ENCODE data around the gene SCUBE1. TPM values are rescaled to one million over a fixed set of nuclear protein-coding genes. Genes with fewer than 3 reads are reported as not detected.

The SCUBE1 gene
- total RNA-seq, 1 donor from 2014 or later, result not detected

DNA sequence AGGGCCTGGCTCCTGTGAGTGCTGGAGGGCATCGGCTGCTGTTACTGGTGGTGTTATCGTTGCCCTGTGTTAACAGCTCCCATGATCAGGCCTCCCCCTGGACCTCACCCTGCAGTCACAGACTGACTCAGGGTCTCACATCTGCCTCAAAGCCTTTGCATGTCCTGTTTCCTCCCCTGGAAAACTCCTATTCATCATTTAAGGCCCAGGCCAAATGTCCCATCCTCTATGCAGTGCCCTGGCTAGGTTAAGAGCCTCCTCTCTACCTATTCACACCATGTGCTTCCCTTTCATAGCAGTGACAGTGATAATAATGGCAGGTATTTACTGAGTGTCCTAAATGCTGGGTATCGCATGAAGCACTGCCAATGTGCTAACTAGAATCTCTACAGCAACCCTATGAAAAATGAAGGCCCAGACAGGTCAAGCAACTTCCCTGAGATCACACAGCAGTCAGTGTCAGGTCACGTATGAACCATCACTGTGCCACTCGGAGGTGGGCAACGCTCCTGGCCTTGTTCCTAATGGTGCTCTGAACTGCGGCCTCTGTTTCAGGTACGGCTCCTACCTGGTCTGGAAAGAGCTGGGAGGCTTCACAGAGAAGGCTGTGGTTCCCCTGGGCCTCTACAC lies 182.6 kb downstream of the SCUBE1 start:
- intact Hi-C loops (cut with micrococcal nuclease), result no loop called here
- H3K9me3 Mint-ChIP-seq, result no peaks in the 10 kb centered on the region
- H3K27ac Mint-ChIP-seq, result no peak overlapping the region
- no peaks in the 10 kb centered on the region for H3K4me1 Mint-ChIP-seq (ENCODE audit: low read depth)
- peaks cover 3% of the 10 kb centered on the region for H3K36me3 Mint-ChIP-seq (ENCODE audit: low read depth)
- H3K27me3 Mint-ChIP-seq (ENCODE audit: insufficient read depth), result no peaks in the 10 kb centered on the region
- H3K4me3 Mint-ChIP-seq, result no peak overlapping the region
- DNase-seq (ENCODE audit: low spot score), result no peak

DNA sequence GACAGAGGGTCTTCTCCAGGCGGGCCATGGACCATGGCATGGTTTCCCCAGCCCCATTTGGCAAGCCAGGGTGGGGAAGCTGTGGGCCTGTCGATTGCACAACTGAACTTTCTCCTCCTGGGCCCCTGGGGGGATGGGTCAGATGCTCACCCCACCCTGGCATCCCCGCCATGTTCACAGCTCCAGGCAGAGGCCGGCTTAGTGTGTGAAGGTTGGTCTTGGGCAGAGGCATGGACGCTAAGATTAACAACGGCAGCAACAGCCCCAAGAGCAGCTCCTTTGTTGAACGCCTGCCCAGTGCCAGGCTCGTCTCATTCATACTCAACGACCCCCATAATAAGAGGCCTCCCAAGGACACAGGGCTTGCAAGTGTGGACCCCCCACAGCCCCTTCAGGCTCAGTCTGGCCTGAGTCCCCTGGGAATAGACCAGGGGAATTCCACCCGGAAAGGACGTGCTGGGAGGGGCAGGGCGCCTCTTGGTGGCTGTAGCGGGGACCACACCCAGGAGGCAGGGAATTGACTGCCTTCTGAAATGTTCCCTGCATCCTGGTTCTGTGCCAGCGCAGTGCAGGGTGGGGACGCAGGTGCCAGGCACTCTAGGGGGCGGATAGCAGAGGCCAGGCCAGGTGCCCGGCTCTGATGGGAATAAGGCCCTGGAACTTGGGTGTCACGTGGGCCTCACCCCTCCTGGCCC lies 183.5 kb downstream of the SCUBE1 start:
- H3K27ac Mint-ChIP-seq, result no peak overlapping the region
- H3K27me3 Mint-ChIP-seq (ENCODE audit: insufficient read depth), result no peaks in the 10 kb centered on the region
- H3K36me3 Mint-ChIP-seq (ENCODE audit: low read depth), result peaks cover 3% of the 10 kb centered on the region
- DNase-seq (ENCODE audit: low spot score), result no peak
- H3K4me3 Mint-ChIP-seq, result no peak overlapping the region
- H3K9me3 Mint-ChIP-seq, result no peaks in the 10 kb centered on the region
- no peaks in the 10 kb centered on the region for H3K4me1 Mint-ChIP-seq (ENCODE audit: low read depth)
- intact Hi-C loops (cut with micrococcal nuclease), result no loop called here

DNA sequence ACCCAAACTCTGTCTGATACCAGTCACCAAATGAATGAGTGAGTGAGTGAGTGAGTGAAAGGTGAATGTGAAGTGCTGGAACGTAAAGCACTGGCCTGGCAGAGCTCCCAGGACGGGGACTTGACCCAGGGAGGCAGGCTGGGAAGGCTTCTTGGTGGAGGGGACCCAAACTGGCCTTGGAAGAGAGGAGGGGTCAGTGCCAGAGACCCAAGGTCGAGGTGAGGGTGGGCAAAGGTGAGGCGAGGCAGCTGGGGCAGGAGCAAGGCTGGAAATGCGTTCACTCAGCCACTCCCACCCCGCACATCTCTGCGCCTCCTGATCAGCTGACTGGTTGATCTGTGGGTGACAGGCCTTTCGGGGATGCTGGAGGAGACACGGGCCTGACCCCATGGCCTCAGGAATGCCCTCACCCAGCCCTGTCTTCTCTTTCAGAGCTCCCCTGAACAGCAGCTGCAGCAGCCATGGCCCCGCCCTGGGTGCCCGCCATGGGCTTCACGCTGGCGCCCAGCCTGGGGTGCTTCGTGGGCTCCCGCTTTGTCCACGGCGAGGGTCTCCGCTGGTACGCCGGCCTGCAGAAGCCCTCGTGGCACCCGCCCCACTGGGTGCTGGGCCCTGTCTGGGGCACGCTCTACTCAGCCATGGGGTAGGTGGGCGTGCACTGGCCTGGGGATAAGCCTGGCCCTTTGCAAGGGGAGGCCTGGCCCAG lies 184.2 kb downstream of the SCUBE1 start:
- H3K27me3 Mint-ChIP-seq (ENCODE audit: insufficient read depth), result no peaks in the 10 kb centered on the region
- no peak overlapping the region for H3K4me3 Mint-ChIP-seq
- no peaks in the 10 kb centered on the region for H3K4me1 Mint-ChIP-seq (ENCODE audit: low read depth)
- DNase-seq (ENCODE audit: low spot score), result no peak
- intact Hi-C loops (cut with micrococcal nuclease), result no loop called here
- H3K9me3 Mint-ChIP-seq, result no peaks in the 10 kb centered on the region
- H3K27ac Mint-ChIP-seq, result no peak overlapping the region
- H3K36me3 Mint-ChIP-seq (ENCODE audit: low read depth), result peaks cover 3% of the 10 kb centered on the region

DNA sequence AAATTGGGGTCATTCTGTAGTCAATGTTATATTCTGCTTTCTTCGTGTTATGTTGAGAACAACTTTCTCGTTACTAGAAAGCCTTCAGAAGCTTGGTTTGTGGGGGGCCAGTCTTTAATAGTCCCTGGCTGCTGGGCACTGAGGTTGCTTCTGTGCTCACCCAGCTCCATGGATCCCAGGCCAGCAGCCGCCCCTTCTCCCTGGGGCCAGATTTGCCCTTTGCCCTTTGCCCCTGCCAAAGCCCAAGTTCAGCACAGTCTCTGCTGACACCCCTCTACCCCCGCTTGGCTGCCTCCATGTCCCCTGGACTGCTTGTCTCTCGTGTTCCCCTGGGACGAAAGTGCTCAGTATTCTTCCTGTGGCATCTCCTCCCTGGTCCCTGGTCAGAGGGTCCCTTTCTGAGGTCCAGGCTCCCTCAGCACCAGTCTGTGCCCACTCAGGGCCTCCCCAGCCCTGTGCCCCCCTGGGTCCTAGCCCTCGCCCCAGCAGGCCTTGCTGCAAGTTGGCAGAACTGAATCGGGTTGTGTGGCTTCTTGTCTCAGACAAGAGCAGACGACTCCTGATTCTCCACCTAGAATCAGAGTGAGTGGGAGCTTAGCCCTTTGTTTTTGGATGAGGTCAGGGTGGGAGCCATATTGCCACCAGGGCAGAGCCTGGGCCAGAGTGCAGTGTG lies 185.2 kb downstream of the SCUBE1 start:
- Mint-ChIP-seq H3K4me1 (ENCODE audit: low read depth) (no peaks in the 10 kb centered on the region), H3K4me3 (no peak overlapping the region), H3K9me3 (no peaks in the 10 kb centered on the region), H3K27ac (no peak overlapping the region), H3K36me3 (ENCODE audit: low read depth) (peaks cover 3% of the 10 kb centered on the region), H3K27me3 (ENCODE audit: insufficient read depth) (no peaks in the 10 kb centered on the region)
- DNase-seq (ENCODE audit: low spot score), result no peak
- intact Hi-C loops (cut with micrococcal nuclease), result no loop called here

DNA sequence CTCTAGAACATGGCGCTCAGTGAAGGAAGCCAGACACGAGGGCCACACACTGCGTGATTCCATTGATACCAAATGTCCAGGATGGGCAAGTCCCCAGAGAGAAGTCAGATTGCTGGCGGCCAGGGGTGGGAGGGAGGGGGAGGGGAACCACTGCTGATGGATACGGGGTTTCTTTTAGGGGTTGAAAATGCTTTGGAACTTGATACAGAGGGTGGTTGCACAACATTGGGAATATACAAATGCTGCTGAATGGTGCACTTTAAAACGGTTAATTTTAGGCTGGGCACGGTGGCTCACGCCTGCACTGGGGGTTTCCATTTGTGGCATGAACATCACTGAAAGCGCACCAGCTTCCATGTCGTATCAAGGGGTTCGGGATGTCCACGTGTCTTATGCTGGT lies 186.8 kb downstream of the SCUBE1 start:
- Mint-ChIP-seq H3K27ac (no peak overlapping the region), H3K9me3 (no peaks in the 10 kb centered on the region), H3K4me1 (ENCODE audit: low read depth) (no peaks in the 10 kb centered on the region), H3K36me3 (ENCODE audit: low read depth) (peaks cover 3% of the 10 kb centered on the region), H3K4me3 (no peak overlapping the region), H3K27me3 (ENCODE audit: insufficient read depth) (no peaks in the 10 kb centered on the region)
- no peak for DNase-seq (ENCODE audit: low spot score)
- intact Hi-C loops (cut with micrococcal nuclease), result no loop called here

DNA sequence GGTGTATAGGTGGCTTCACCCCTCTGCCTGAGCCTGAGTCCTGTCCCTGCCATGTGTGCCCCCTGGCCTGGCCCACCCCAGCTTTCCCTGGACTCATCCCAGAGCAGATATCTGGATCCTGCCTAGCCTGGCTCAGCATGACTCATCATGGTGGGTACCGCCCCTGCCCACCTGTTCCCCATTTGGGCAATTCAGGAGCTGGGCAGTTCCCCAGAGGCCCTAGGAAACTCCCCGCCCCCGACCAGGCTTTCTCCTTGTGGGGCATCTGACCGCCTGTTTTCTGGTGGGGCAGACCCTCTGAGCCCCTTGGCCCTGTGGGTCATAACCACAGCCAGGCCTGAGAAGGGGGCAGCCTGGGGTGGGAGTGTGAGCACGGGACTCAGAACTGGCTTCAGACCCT lies 187.4 kb downstream of the SCUBE1 start:
- no peak overlapping the region for H3K4me3 Mint-ChIP-seq
- H3K4me1 Mint-ChIP-seq (ENCODE audit: low read depth), result peaks cover 4% of the 10 kb centered on the region
- intact Hi-C loops (cut with micrococcal nuclease), result no loop called here
- DNase-seq (ENCODE audit: low spot score), result no peak
- no peaks in the 10 kb centered on the region for H3K9me3 Mint-ChIP-seq
- peaks cover 3% of the 10 kb centered on the region for H3K36me3 Mint-ChIP-seq (ENCODE audit: low read depth)
- H3K27me3 Mint-ChIP-seq (ENCODE audit: insufficient read depth), result no peaks in the 10 kb centered on the region
- H3K27ac Mint-ChIP-seq, result no peak overlapping the region

DNA sequence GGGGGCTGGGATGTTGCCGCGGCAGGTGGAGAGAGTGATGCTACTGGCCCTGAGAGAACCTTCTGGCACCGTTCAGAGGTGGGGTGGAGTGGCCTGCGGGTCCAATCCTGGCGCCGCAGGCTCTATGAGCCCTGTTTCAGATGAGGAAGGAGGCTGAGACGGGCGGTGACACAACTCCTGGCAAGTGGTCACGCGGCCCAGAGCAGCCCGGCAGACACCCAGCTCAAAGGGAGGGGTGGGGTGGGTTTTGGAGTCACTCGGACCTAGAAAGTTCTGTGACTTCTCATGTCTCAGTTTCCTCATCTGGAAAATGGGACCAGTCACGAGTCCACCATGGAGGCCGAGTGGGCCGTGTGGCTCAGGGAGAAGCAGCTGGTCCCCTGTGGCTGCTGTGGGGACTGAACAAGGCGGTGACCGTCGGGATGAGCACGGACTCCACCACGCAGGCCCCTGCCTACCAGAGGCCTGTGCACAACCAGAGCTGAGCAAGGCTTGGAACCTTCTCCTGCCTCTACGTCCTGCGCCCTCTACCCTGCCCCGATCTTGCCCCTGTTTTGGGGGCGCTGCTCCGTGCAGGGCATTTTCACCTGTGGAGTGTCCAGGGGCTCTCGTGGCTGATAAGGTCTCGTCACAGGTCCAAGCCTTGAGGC lies 188.2 kb downstream of the SCUBE1 start:
- no peak for DNase-seq (ENCODE audit: low spot score)
- Mint-ChIP-seq H3K4me3 (no peak overlapping the region), H3K36me3 (ENCODE audit: low read depth) (no peaks in the 10 kb centered on the region), H3K4me1 (ENCODE audit: low read depth) (peaks cover 5% of the 10 kb centered on the region), H3K27ac (no peak overlapping the region), H3K9me3 (no peaks in the 10 kb centered on the region), H3K27me3 (ENCODE audit: insufficient read depth) (no peaks in the 10 kb centered on the region)
- intact Hi-C loops (cut with micrococcal nuclease), result no loop called here

DNA sequence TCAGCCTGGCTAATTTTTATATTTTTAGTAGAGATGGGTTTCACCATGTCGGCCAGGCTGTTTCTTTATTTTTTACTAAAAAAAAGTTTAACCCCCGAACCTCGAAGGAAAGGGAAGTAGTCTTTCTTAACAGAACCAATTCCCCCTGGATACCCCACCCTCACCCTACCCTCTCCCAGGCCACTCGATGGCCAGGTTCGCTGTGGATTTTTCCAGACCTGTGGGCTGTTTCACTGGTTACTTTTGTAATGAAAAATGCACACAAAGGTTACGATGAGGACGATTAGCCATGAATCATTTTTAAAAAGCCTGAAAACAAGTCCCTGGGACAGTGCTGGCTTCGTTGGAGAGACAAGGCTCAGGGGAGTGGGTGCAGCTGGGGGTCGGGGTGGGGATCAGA lies 189.3 kb downstream of the SCUBE1 start:
- Mint-ChIP-seq H3K4me1 (ENCODE audit: low read depth) (peaks cover 5% of the 10 kb centered on the region), H3K9me3 (no peaks in the 10 kb centered on the region), H3K4me3 (no peak overlapping the region), H3K27me3 (ENCODE audit: insufficient read depth) (no peaks in the 10 kb centered on the region), H3K36me3 (ENCODE audit: low read depth) (no peaks in the 10 kb centered on the region), H3K27ac (no peak overlapping the region)
- intact Hi-C loops (cut with micrococcal nuclease), result loop anchor here (2.0 kb wide), 1 partner anchor 43 kb away; the partner anchor contains the start of gene BIK
- DNase-seq (ENCODE audit: low spot score), result no peak

DNA sequence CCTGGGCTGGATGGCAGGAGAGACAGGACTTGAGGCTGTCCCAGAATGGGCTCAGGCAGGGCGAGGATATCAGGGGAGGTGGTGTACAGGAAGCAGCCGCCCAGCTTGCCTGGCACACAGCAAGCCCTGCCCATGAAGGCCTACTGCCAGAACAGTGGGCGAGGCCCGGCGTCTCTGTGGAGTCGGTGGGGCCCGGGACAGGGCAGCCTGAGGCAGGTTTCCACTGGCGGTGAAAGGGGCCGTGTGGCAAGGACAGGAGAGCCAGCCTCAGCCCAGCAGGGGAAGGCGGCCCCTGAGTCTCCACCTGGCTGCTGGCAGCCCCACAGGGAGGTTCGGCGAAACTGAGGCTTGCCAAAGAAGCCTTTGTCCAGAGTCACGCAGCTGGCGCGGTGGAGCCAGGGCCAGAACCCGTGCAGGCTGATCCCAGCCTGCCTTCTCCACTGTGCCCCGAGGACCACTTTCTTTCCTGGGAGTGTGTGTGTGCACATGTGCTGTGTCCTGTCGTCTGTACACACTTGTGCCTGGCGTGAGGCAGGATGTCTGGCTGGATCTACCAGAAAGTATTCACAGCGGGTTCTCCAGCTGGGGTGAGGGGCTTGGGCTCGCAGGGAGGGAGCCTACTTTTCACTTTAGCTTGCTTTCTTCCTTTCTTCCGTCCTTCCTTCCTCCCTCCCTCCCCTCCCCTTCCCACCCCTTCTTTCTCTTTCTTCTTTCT lies 190.7 kb downstream of the SCUBE1 start:
- no peaks in the 10 kb centered on the region for H3K27me3 Mint-ChIP-seq (ENCODE audit: insufficient read depth)
- intact Hi-C loops (cut with micrococcal nuclease), result loop anchor here (1.0 to 2.0 kb wide), 2 partner anchors 35 to 42 kb away; partner anchors contain the start of genes BIK and TTLL12
- peaks cover 10% of the 10 kb centered on the region for H3K4me1 Mint-ChIP-seq (ENCODE audit: low read depth)
- peaks cover 2% of the 10 kb centered on the region for H3K36me3 Mint-ChIP-seq (ENCODE audit: low read depth)
- H3K9me3 Mint-ChIP-seq, result no peaks in the 10 kb centered on the region
- peak overlapping the region; percentile 81 for H3K27ac Mint-ChIP-seq
- peak overlapping the region; percentile 88 for H3K4me3 Mint-ChIP-seq
- peak; percentile 44 for DNase-seq (ENCODE audit: low spot score)

DNA sequence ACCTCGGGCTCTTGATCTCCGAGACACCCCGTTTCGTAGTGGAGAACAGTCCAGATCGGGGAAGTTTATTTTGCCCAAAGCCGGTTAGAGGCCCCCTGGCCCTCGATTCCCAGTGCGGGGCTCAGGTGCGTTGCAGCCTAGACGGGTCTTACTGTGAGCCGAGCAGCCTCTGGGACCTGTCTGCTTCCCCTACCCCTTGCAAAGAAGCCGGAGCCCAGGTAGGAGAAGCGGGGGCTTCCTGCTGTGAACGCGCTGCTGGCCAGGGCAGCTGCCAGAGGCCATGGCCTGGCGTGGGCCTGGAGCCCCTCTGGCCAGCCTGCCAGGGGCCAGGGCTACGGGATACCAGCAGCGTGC lies 191.2 kb downstream of the SCUBE1 start:
- Mint-ChIP-seq H3K36me3 (ENCODE audit: low read depth) (peaks cover 2% of the 10 kb centered on the region), H3K4me1 (ENCODE audit: low read depth) (peaks cover 16% of the 10 kb centered on the region), H3K27ac (peak overlapping the region; percentile 36), H3K27me3 (ENCODE audit: insufficient read depth) (no peaks in the 10 kb centered on the region), H3K4me3 (peak overlapping the region; percentile 88), H3K9me3 (no peaks in the 10 kb centered on the region)
- DNase-seq (ENCODE audit: low spot score), result no peak
- intact Hi-C loops (cut with micrococcal nuclease), result loop anchor here (1.0 to 2.0 kb wide), 2 partner anchors 35 to 41 kb away; partner anchors contain the start of genes BIK and TTLL12

DNA sequence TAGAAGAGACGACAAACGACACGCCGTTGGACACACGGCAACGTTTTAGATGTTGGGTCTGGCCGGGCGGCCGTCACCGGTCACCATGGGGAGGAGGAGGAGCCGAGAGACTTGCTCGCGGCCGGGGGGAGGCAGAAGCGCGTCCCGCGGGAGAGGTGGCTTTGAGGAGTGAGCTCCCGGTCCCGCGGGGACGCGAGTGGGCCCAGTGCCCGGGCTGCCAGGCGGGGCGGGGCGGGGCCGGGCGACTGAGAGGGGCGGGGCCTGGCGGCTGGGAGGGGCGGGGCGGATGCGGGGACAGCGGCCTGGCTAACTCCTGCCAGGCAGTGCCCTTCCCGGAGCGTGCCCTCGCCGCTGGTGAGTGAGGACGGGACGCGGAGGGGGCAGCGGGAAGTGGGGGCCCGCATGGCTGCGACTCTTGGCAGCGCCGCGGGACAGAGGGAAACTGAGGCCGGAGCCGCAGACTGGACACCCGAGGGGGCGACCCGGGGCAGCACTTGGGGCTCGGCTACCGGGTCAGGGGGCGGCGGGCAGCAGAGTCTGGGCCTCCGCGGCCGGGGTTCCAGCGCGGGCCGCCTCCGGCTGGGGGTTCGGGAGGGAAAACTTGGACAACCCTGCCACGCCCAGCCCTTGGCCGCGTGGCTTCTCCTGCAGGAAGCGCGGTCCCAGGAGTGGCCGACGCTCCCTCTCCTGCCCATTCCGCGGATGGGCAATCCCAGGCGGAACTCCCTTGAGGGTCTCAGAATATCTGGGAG lies 191.7 kb downstream of the SCUBE1 start, which contains the start of gene TSPO:
Gene TSPO (plus strand): TSS at position 309 of the 752 bp plus-strand sequence. CDS start 7,680 bp downstream, outside the sequence.
- Mint-ChIP-seq H3K4me3 (peak within 1 kb of the TSS; percentile 94), H3K27me3 (ENCODE audit: insufficient read depth) (no peaks in the 10 kb centered on the region)
- intact Hi-C loops (cut with micrococcal nuclease), result loop anchor here (1.0 to 2.0 kb wide), 3 partner anchors 36 to 62 kb away; partner anchors contain the start of genes BIK, TTLL1 and TTLL12

More for the DNA sequence above, 191.7 kb downstream of the SCUBE1 start, which contains the start of gene TSPO:
- no peaks in the 10 kb centered on the region for H3K9me3 Mint-ChIP-seq
- H3K4me1 Mint-ChIP-seq (ENCODE audit: low read depth), result peaks cover 17% of the 10 kb centered on the region
- peaks cover 2% of the 10 kb centered on the region for H3K36me3 Mint-ChIP-seq (ENCODE audit: low read depth)
- DNase-seq (ENCODE audit: low spot score), result peak; percentile 44
- H3K27ac Mint-ChIP-seq, result peak within 1 kb of the TSS; percentile 91
